GM12878 (cell line): Measurements from ENCODE around the gene AGRN. TPM values are rescaled to one million over a fixed set of nuclear protein-coding genes. Genes with fewer than 3 reads are reported as not detected.

Experiments
- BCL11A ChIP-seq: IDR thresholded peaks from 2 replicates; pipeline ENCODE4 v1.6.1; 2011; ENCODE audit warnings: low read depth, low read length
- CBX5 ChIP-seq: sonication (generic); IDR thresholded peaks from 2 replicates; pipeline ENCODE4 v1.6.1; 2016; ENCODE audit warnings: low read depth, moderate library complexity, mild to moderate bottlenecking, inconsistent platforms
- ETV6 ChIP-seq, 2 experiments: fragments of 450-650 bp in 1 of 2; IDR thresholded peaks in 1 of 2; conservative IDR thresholded peaks in 1 of 2; 2 replicates each; pipeline ENCODE4 v1.6.1; 2014; ENCODE audit warnings: antibody characterized with exemption in 1 of 2, borderline replicate concordance in 1 of 2, low read depth in 1 of 2, mild to moderate bottlenecking in 1 of 2, moderate library complexity in 1 of 2
- FOS ChIP-seq: IDR thresholded peaks from 3 replicates; pipeline ENCODE4 v1.6.1; 2011; ENCODE audit warnings: borderline replicate concordance; ENCODE audit not compliant: insufficient read length; ENCODE audit errors: extremely low read depth
- FOXK2 ChIP-seq: fragments of 450-650 bp; IDR thresholded peaks from 2 replicates; pipeline ENCODE4 v1.6.1; 2017; ENCODE audit warnings: mild to moderate bottlenecking, moderate library complexity
- GATAD2B ChIP-seq: fragments of 450-650 bp; conservative IDR thresholded peaks from 2 replicates; pipeline ENCODE4 v1.6.1; 2017; ENCODE audit warnings: low read depth, mild to moderate bottlenecking, moderate library complexity
- HDAC6 ChIP-seq: fragments of 200-600 bp; sonication (generic); IDR thresholded peaks from one replicate; pipeline ENCODE4 v1.8.0; 2017; ENCODE audit warnings: antibody characterized with exemption; ENCODE audit not compliant: unreplicated experiment
- HSF1 ChIP-seq: fragments of 150-350 bp; IDR thresholded peaks from 2 replicates; pipeline ENCODE4 v1.6.1; 2014; ENCODE audit warnings: mild to moderate bottlenecking, low read depth, low read length
- IKZF1 ChIP-seq: fragments of 450-650 bp; conservative IDR thresholded peaks from 2 replicates; pipeline ENCODE4 v1.6.1; 2017; ENCODE audit warnings: antibody characterized with exemption, mild to moderate bottlenecking
- JUND ChIP-seq: IDR thresholded peaks from 2 replicates; pipeline ENCODE4 v1.6.1; 2012; ENCODE audit warnings: low read depth, mild to moderate bottlenecking, low read length, improper control_type of control experiment, moderate library complexity
- LARP7 ChIP-seq: fragments of 450-650 bp; IDR thresholded peaks from 2 replicates; pipeline ENCODE4 v1.6.1; 2017; ENCODE audit warnings: mild to moderate bottlenecking
- MYB ChIP-seq: fragments of 150-350 bp; IDR thresholded peaks from 2 replicates; pipeline ENCODE4 v1.6.1; 2014; ENCODE audit warnings: mild to moderate bottlenecking, low read depth, low read length, borderline replicate concordance
- NBN ChIP-seq: fragments of 450-650 bp; IDR thresholded peaks from 2 replicates; pipeline ENCODE4 v1.6.1; 2016
- NFIC ChIP-seq: IDR thresholded peaks from 2 replicates; pipeline ENCODE4 v1.6.1; 2012; ENCODE audit warnings: low read depth, mild to moderate bottlenecking, inconsistent platforms, low read length, moderate library complexity
- NFYA ChIP-seq: IDR thresholded peaks from 2 replicates; pipeline ENCODE4 v1.6.1; 2011; ENCODE audit warnings: low read depth, mild to moderate bottlenecking, low read length, improper control_type of control experiment, borderline replicate concordance
- SMAD1 ChIP-seq: fragments of 450-650 bp; IDR thresholded peaks from 2 replicates; pipeline ENCODE4 v1.6.1; 2018; ENCODE audit warnings: mild to moderate bottlenecking, low read depth; ENCODE audit not compliant: partially characterized antibody
- STAT1 ChIP-seq: fragments of 450-650 bp; conservative IDR thresholded peaks from 2 replicates; pipeline ENCODE4 v1.6.1; 2014; ENCODE audit warnings: antibody characterized with exemption, mild to moderate bottlenecking
- SUZ12 ChIP-seq: fragments of 200-600 bp; sonication (generic); IDR thresholded peaks from one replicate; pipeline ENCODE4 v1.6.1; 2018; ENCODE audit warnings: antibody characterized with exemption, mild to moderate bottlenecking; ENCODE audit not compliant: unreplicated experiment
- TARDBP ChIP-seq: IDR thresholded peaks from 2 replicates; pipeline ENCODE4 v1.6.1; 2016; ENCODE audit warnings: borderline replicate concordance
- TCF7 ChIP-seq: IDR thresholded peaks from 2 replicates; pipeline ENCODE4 v1.6.1; 2014; ENCODE audit warnings: antibody characterized with exemption, borderline replicate concordance
- ZNF384 ChIP-seq: IDR thresholded peaks from 2 replicates; pipeline ENCODE4 v1.6.1; 2012; ENCODE audit warnings: low read depth, mild to moderate bottlenecking, low read length, improper control_type of control experiment, borderline replicate concordance
- ZSCAN29 ChIP-seq: fragments of 450-650 bp; IDR thresholded peaks from 2 replicates; pipeline ENCODE4 v1.6.1; 2017; ENCODE audit warnings: mild to moderate bottlenecking, moderate library complexity
- polyA plus RNA-seq, 11 experiments: library from polyadenylated mRNA; depleted of rRNA in 4 of 11; unstranded in 6 of 11; stranded (reverse) in 5 of 11; fragments of >200 nt; fragmentation: Nextera tagmentation in 4 of 11; fragmentation: Illumina TruSeq in 1 of 11; extraction: Ambion mirVana in 4 of 11; extraction: Trizol in 1 of 11; gene quantifications; 1 replicate in 1 of 11; 2 replicates in 10 of 11; pipeline versions ENCODE4 v1.2.1 to v1.2.3, GENCODE V29; 2011 to 2016; ENCODE audit warnings: inconsistent platforms in 2 of 11, missing spikeins in 2 of 11, low read depth in 1 of 11
- total RNA-seq, 4 experiments: library from RNA; depleted of rRNA in 3 of 4; stranded (reverse); fragments of >200 nt in 3 of 4; fragmentation: Illumina TruSeq in 1 of 4; extraction: Trizol in 1 of 4; gene quantifications; 2 replicates each; pipeline versions ENCODE4 v1.2.1 to v1.2.3, GENCODE V29; 2013 to 2021
- TF ChIP-seq, protein P1 (sequence below): IDR thresholded peaks from 2 replicates; pipeline ENCODE4 v1.6.1; 2011; ENCODE audit warnings: borderline replicate concordance, low read depth, mild to moderate bottlenecking, moderate library complexity, mixed read lengths, low read length; ENCODE audit not compliant: insufficient read depth; ENCODE audit errors: extremely low read length
- TF ChIP-seq, protein P2 (sequence below): fragments of 450-650 bp; formaldehyde crosslinking; IDR thresholded peaks from 2 replicates; pipeline ENCODE4 v1.4.0; 2022; ENCODE audit warnings: mild to moderate bottlenecking, moderate library complexity

Gene AGRN
- total and polyA plus RNA-seq, 10 of the 15 experiments (the other 5 are each of a cell fraction or from before 2014, with no cell fraction given): 0.02 to 41.8 (median 4.1) TPM

DNA sequence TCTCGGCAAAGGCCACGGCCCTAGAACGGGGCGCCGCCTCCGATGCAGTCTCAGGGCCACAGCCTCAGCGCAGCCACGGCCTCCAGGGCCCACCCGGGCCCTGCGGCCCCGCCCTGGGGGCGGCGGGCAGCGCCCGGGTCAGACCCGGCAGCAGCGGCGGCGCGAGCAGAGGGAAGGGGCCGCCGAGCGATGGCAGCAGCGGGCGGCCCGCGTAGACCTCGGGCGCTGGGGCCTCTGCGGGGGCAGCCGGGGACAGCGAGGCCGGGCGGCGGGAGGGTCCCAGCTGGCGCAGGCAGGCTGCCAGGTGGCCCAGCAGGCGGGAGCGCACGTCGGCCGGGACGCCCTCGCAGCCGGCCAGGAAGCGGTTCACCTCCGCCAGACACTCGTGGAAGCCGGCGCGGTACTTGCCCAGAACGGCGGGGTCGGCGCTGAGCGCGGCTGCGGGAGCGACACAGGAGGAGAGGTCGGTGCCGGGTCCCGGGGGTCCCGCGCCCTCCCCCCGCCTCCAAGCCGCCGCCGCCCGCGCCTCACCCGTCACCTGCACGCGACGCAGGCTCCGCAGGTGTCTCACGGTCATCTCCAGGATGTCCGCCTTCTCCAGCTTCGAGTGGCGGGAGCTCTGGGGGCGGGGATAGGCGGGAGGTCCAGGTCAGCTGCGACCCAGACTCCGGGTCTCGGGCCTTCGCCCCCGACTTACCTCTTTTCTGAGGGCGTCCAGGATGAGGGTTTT lies 20.8 kb upstream of the AGRN start (continued):
- TF ChIP-seq, protein P1, sequence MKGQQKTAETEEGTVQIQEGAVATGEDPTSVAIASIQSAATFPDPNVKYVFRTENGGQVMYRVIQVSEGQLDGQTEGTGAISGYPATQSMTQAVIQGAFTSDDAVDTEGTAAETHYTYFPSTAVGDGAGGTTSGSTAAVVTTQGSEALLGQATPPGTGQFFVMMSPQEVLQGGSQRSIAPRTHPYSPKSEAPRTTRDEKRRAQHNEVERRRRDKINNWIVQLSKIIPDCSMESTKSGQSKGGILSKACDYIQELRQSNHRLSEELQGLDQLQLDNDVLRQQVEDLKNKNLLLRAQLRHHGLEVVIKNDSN: no peak
- no peak for TF ChIP-seq FOXK2
- TF ChIP-seq HDAC6: no peak
- no peak for TF ChIP-seq STAT1
- TF ChIP-seq ZNF384: no peak
- peak; percentile 88 for TF ChIP-seq GATAD2B
- TF ChIP-seq FOS: no peak
- peak; percentile 41 for TF ChIP-seq SUZ12
- TF ChIP-seq CBX5: no peak
- TF ChIP-seq, protein P2, sequence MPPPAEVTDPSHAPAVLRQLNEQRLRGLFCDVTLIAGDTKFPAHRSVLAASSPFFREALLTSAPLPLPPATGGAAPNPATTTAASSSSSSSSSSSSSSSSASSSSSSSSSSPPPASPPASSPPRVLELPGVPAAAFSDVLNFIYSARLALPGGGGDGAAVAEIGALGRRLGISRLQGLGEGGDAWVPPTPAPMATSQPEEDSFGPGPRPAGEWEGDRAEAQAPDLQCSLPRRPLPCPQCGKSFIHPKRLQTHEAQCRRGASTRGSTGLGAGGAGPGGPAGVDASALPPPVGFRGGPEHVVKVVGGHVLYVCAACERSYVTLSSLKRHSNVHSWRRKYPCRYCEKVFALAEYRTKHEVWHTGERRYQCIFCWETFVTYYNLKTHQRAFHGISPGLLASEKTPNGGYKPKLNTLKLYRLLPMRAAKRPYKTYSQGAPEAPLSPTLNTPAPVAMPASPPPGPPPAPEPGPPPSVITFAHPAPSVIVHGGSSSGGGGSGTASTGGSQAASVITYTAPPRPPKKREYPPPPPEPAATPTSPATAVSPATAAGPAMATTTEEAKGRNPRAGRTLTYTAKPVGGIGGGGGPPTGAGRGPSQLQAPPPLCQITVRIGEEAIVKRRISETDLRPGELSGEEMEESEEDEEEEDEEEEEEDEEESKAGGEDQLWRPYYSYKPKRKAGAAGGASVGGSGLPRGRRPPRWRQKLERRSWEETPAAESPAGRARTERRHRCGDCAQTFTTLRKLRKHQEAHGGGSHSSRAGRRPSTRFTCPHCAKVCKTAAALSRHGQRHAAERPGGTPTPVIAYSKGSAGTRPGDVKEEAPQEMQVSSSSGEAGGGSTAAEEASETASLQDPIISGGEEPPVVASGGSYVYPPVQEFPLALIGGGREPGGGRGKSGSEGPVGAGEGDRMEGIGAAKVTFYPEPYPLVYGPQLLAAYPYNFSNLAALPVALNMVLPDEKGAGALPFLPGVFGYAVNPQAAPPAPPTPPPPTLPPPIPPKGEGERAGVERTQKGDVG (CRISPR knock-in tag): no peak
- no peak for TF ChIP-seq TCF7
- no peak for TF ChIP-seq NFIC
- TF ChIP-seq ETV6 (conservative IDR thresholded peaks at IDR 0.05 in 1 of 2, IDR thresholded peaks at IDR 0.05 in 1 of 2; ENCODE audit: borderline replicate concordance in 1 of 2, low read depth in 1 of 2): no peak
- TF ChIP-seq MYB: no peak
- no peak for TF ChIP-seq SMAD1
- no peak for TF ChIP-seq NFYA
- no peak for TF ChIP-seq TARDBP
- TF ChIP-seq LARP7: peak; percentile 70; the same call in 1 of the 2 replicates
- no peak for TF ChIP-seq HSF1
- TF ChIP-seq IKZF1: peak; percentile 62
- TF ChIP-seq BCL11A: no peak
- no peak for TF ChIP-seq JUND
- TF ChIP-seq NBN: no peak
- peak; percentile 94 for TF ChIP-seq ZSCAN29
